Tibial nerve (tissue), 4 donors: Measurements from ENCODE around the gene MAGI2.

Source experiments
- CTCF ChIP-seq, 5 experiments: fragments of 200-600 bp in 3 of 5; fragments of 450-650 bp in 2 of 5; sonication (generic) in 3 of 5; IDR thresholded peaks; one replicate each; pipeline ENCODE4 v1.5.1; 2016 to 2019; ENCODE audit warnings: antibody characterized with exemption in 5 of 5, mild to moderate bottlenecking in 3 of 5, moderate library complexity in 2 of 5
- EP300 ChIP-seq, 2 donors: sonication (generic); formaldehyde crosslinking; IDR thresholded peaks; one replicate each; pipeline ENCODE4 v1.6.1; 2017; ENCODE audit warnings: antibody characterized with exemption in 2 of 2, mild to moderate bottlenecking in 1 of 2

GRCh38 chr7:79434867-79435266, 18.6 kb downstream of the MAGI2 start:
- no peak for TF ChIP-seq CTCF (IDR thresholded peaks at IDR 0.05)
- TF ChIP-seq EP300 (IDR thresholded peaks at IDR 0.05): no peak
